ENCODE results near the gene PDE6A.

Gene PDE6A

GRCh38 chr5:149817539-149818060 lies 127.0 kb downstream of the PDE6A start:
- DNase-seq (ENCODE audit: low read depth), result no peak

- no peak for DNase-seq (ENCODE audit: low read depth)
Measured at GRCh38 chr5:149816661-149817060, 127.9 kb downstream of the PDE6A start.

GRCh38 chr5:149811453-149811852 lies 133.1 kb downstream of the PDE6A start:
- no peak for DNase-seq (ENCODE audit: low read depth)

- no peak for DNase-seq (ENCODE audit: low read depth)
Measured at GRCh38 chr5:149810856-149811255, 133.7 kb downstream of the PDE6A start.

- no peak for DNase-seq (ENCODE audit: low read depth)
Measured at GRCh38 chr5:149809931-149810691, 134.5 kb downstream of the PDE6A start.

- DNase-seq (ENCODE audit: low read depth), result no peak
Measured at GRCh38 chr5:149808264-149808982, 136.2 kb downstream of the PDE6A start.
